ENCODE results near the gene TCOF1.

- no peak for TF ChIP-seq CTCF (IDR thresholded peaks at IDR 0.05; ENCODE audit: borderline replicate concordance, extremely low read depth, low read length, poor library complexity, severe bottlenecking)
- no peak for TF ChIP-seq EZH2 (IDR thresholded peaks at IDR 0.05; ENCODE audit: borderline replicate concordance, low read depth, low read length, severe bottlenecking)
Measured at GRCh38 chr5:150329881-150330876, 27.3 kb upstream of the TCOF1 start.

Data from DND-41 (cell line).